Neural progenitor cell (in vitro differentiated cells): ENCODE results near the gene ADK. TPM values are rescaled to one million over a fixed set of nuclear protein-coding genes. Genes with fewer than 3 reads are reported as not detected.
A peak's percentile ranks its signal among the peaks of the same experiment; 100 is the strongest.

Experiments
- DNase-seq: peaks from one replicate; pipeline ENCODE4 v3.0.0-alpha.2; 2016; ENCODE audit warnings: low spot score
- H2AFZ ChIP-seq: fragments of 200-600 bp; sonication (generic); replicated peaks from 2 replicates; pipeline ENCODE4 v1.6.1; 2016; ENCODE audit warnings: antibody characterized with exemption
- H3F3A ChIP-seq: fragments of 200-600 bp; sonication (generic); 2 replicates; pipeline ENCODE4 v1.6.1; 2016; ENCODE audit warnings: antibody characterized with exemption, low read depth
- H3K27ac ChIP-seq: fragments of 200-600 bp; sonication (generic); 2 replicates; pipeline ENCODE4 v1.5.1; 2016; ENCODE audit warnings: mild to moderate bottlenecking
- H3K27me3 ChIP-seq: fragments of 200-600 bp; sonication (generic); 2 replicates; pipeline ENCODE4 v1.6.1; 2016; ENCODE audit warnings: mild to moderate bottlenecking, moderate library complexity
- H3K36me3 ChIP-seq: fragments of 200-600 bp; sonication (generic); 2 replicates; pipeline ENCODE4 v1.5.1; 2016
- H3K4me1 ChIP-seq: fragments of 200-600 bp; sonication (generic); 2 replicates; pipeline ENCODE4 v1.6.1; 2016; ENCODE audit warnings: mixed run types
- H3K4me2 ChIP-seq: fragments of 200-600 bp; sonication (generic); 2 replicates; pipeline ENCODE4 v1.6.1; 2016
- H3K4me3 ChIP-seq: fragments of 200-600 bp; sonication (generic); 2 replicates; pipeline ENCODE4 v1.5.1; 2016
- H3K79me2 ChIP-seq: fragments of 200-600 bp; sonication (generic); 2 replicates; pipeline ENCODE4 v1.6.1; 2016; ENCODE audit warnings: low read depth
- H3K9ac ChIP-seq: fragments of 200-600 bp; sonication (generic); 2 replicates; pipeline ENCODE4 v1.6.1; 2016
- H3K9me3 ChIP-seq: fragments of 200-600 bp; sonication (generic); 2 replicates; pipeline ENCODE4 v1.5.1; 2016; ENCODE audit warnings: low read depth
- H4K20me1 ChIP-seq: fragments of 200-600 bp; sonication (generic); 2 replicates; pipeline ENCODE4 v1.6.1; 2016; ENCODE audit warnings: low read depth
- H3K27ac Mint-ChIP-seq: 3 replicates; pipeline ENCODE4 v1.8.0; 2021; ENCODE audit warnings: mixed read lengths
- H3K27me3 Mint-ChIP-seq: 2 replicates; pipeline ENCODE4 v1.8.0; 2022; ENCODE audit warnings: low read depth, mild to moderate bottlenecking, inconsistent platforms, moderate library complexity, mixed read lengths; ENCODE audit not compliant: insufficient read depth
- H3K36me3 Mint-ChIP-seq: 3 replicates; pipeline ENCODE4 v1.8.0; 2021; ENCODE audit warnings: mixed read lengths
- H3K4me1 Mint-ChIP-seq: 3 replicates; pipeline ENCODE4 v1.8.0; 2021; ENCODE audit warnings: mixed read lengths
- H3K4me3 Mint-ChIP-seq: 3 replicates; pipeline ENCODE4 v1.8.0; 2021; ENCODE audit warnings: mild to moderate bottlenecking, moderate library complexity, mixed read lengths
- H3K9me3 Mint-ChIP-seq: 3 replicates; pipeline ENCODE4 v1.8.0; 2020; ENCODE audit warnings: mixed read lengths
- EZH2 ChIP-seq: fragments of 200-600 bp; sonication (generic); IDR thresholded peaks from 2 replicates; pipeline ENCODE4 v1.6.1; 2017; ENCODE audit warnings: antibody characterized with exemption, mild to moderate bottlenecking, moderate library complexity
- EZH2phosphoT487 ChIP-seq: fragments of 200-600 bp; sonication (generic); IDR thresholded peaks from 2 replicates; pipeline ENCODE4 v1.6.1; 2017; ENCODE audit warnings: antibody characterized with exemption
- total RNA-seq: library from RNA; depleted of rRNA; stranded (reverse); fragments of >200 nt; gene quantifications from 2 replicates; pipeline ENCODE4 v1.2.3, GENCODE V29; 2015; ENCODE audit warnings: low replicate concordance
- TF ChIP-seq, protein P1 (sequence below): fragments of 200-600 bp; sonication (generic); IDR thresholded peaks from 2 replicates; pipeline ENCODE4 v1.5.1; 2017; ENCODE audit warnings: antibody characterized with exemption, mild to moderate bottlenecking

ADK gene
- total RNA-seq, 1 donor from 2014 or later: 50.9 TPM

- no peak overlapping the region for H3K4me3 Mint-ChIP-seq
- H3K36me3 Mint-ChIP-seq: peaks cover 1% of the 10 kb centered on the region
- H3K4me3 ChIP-seq: no peak overlapping the region
- TF ChIP-seq EZH2phosphoT487 (no peak), EZH2 (no peak)
- TF ChIP-seq, protein P1, sequence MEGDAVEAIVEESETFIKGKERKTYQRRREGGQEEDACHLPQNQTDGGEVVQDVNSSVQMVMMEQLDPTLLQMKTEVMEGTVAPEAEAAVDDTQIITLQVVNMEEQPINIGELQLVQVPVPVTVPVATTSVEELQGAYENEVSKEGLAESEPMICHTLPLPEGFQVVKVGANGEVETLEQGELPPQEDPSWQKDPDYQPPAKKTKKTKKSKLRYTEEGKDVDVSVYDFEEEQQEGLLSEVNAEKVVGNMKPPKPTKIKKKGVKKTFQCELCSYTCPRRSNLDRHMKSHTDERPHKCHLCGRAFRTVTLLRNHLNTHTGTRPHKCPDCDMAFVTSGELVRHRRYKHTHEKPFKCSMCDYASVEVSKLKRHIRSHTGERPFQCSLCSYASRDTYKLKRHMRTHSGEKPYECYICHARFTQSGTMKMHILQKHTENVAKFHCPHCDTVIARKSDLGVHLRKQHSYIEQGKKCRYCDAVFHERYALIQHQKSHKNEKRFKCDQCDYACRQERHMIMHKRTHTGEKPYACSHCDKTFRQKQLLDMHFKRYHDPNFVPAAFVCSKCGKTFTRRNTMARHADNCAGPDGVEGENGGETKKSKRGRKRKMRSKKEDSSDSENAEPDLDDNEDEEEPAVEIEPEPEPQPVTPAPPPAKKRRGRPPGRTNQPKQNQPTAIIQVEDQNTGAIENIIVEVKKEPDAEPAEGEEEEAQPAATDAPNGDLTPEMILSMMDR: no peak
- H3K4me2 ChIP-seq: no peak overlapping the region
- no peaks in the 10 kb centered on the region for H3K9me3 Mint-ChIP-seq
- peaks cover 12% of the 10 kb centered on the region for H3K4me1 ChIP-seq
- no peak for DNase-seq
- H4K20me1 ChIP-seq: no peaks in the 10 kb centered on the region
- H3K27me3 ChIP-seq: no peaks in the 10 kb centered on the region
- H3K9me3 ChIP-seq: no peaks in the 10 kb centered on the region
- H3K4me1 Mint-ChIP-seq: peaks cover 20% of the 10 kb centered on the region
- H3K27me3 Mint-ChIP-seq: no peaks in the 10 kb centered on the region
- no peaks in the 10 kb centered on the region for H3F3A ChIP-seq
- no peak overlapping the region for H3K27ac ChIP-seq
- no peak overlapping the region for H2AFZ ChIP-seq
- H3K79me2 ChIP-seq: no peaks in the 10 kb centered on the region
- no peak overlapping the region for H3K27ac Mint-ChIP-seq
- H3K9ac ChIP-seq: no peak overlapping the region
- H3K36me3 ChIP-seq: no peaks in the 10 kb centered on the region
Measured at GRCh38 chr10:74593470-74593869, 442.4 kb downstream of the ADK start.

GRCh38 chr10:74596713-74597112 is 445.7 kb downstream of the ADK start:
- Histone ChIP-seq H3K4me1 (no peaks in the 10 kb centered on the region), H3K27ac (no peak overlapping the region), H3K9ac (no peak overlapping the region), H4K20me1 (no peaks in the 10 kb centered on the region), H3F3A (no peaks in the 10 kb centered on the region), H3K9me3 (no peaks in the 10 kb centered on the region), H3K27me3 (no peaks in the 10 kb centered on the region), H3K79me2 (no peaks in the 10 kb centered on the region), H3K36me3 (no peaks in the 10 kb centered on the region), H2AFZ (no peak overlapping the region), H3K4me2 (no peak overlapping the region), H3K4me3 (no peak overlapping the region)
- peaks cover 1% of the 10 kb centered on the region for H3K36me3 Mint-ChIP-seq
- no peak overlapping the region for H3K4me3 Mint-ChIP-seq
- no peak for TF ChIP-seq EZH2phosphoT487
- TF ChIP-seq, protein P1: no peak
- TF ChIP-seq EZH2: no peak
- no peaks in the 10 kb centered on the region for H3K27me3 Mint-ChIP-seq
- no peak for DNase-seq
- peak overlapping the region; percentile 78 for H3K27ac Mint-ChIP-seq
- H3K9me3 Mint-ChIP-seq: no peaks in the 10 kb centered on the region
- H3K4me1 Mint-ChIP-seq: no peaks in the 10 kb centered on the region

DNA sequence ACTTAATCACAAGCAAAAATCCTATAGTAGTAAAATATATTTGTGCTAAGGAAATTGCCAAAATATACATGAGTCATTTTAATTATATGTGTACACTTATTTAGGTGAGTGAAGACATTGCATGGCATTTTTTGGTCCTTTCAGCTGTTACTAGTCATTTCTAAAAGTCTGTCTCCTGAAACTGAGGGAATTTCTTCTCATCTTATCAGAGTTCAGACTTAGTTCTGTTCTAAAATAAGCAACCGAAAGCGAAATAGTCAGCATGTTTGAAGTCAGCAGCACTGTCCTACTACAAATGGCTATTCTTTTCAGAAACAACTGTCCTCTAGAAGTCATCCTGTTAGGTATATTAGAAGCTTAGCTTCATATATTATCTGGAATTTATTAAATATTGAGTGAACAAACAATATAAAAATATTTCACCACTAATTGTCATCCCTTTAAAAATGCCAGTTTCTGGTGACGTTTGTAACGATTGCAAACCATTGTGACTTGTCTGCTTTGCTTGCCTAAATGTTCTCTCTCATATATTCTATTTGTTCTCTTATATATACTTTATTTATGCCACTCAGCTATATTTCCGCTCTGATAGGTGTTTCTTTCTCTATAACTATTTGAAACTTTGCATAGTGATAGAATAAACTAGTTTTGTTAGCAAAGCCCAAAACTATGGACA is 448.0 kb downstream of the ADK start:
- Histone ChIP-seq H3K36me3 (no peaks in the 10 kb centered on the region), H3K9me3 (no peaks in the 10 kb centered on the region), H3K9ac (no peak overlapping the region), H2AFZ (no peak overlapping the region), H3K4me3 (no peak overlapping the region), H3K27me3 (no peaks in the 10 kb centered on the region), H3K79me2 (no peaks in the 10 kb centered on the region), H3K27ac (no peak overlapping the region), H3K4me1 (no peaks in the 10 kb centered on the region), H3K4me2 (no peak overlapping the region), H4K20me1 (no peaks in the 10 kb centered on the region), H3F3A (no peaks in the 10 kb centered on the region)
- Mint-ChIP-seq H3K27ac (no peak overlapping the region), H3K36me3 (peaks cover 9% of the 10 kb centered on the region), H3K27me3 (no peaks in the 10 kb centered on the region), H3K4me3 (no peak overlapping the region), H3K9me3 (peaks cover 5% of the 10 kb centered on the region), H3K4me1 (no peaks in the 10 kb centered on the region)
- no peak for DNase-seq
- no peak for TF ChIP-seq EZH2
- TF ChIP-seq, protein P1: no peak
- TF ChIP-seq EZH2phosphoT487: no peak
